HG03565 (cell line): ENCODE measurements around the gene IL12RB1.
"Not testable (repeated sequence)": the region's sequence is repeated elsewhere in the genome, so short reads cannot be mapped to it uniquely, and the experiment has no call there.

Experiments
- ATAC-seq: cut with Tn5 transposase; IDR thresholded peaks from one replicate; pipeline ENCODE4 v1.9.1; 2021; ENCODE audit warnings: mild to moderate bottlenecking, moderate library complexity; ENCODE audit not compliant: unreplicated experiment

Gene IL12RB1

DNA sequence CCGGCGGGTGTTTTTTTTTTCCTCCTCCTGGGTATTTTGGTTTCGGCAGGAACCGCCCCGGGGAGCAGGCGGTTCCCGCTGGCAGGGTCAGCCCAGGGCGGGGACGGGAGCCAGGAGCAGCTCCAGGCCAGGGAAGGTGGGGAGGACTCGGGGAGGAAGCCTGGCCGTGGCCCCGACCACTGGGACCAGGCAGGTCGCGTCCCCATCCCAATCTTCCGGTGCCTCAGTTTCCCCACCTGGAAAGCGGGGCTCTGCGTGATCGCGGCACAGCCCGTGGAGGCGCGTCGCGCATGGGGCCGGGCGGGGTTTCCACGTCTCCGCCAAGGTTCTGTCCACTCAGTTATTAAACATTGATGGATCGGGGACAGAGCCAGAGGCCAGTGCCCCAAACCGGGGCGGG, 34.8 kb downstream of the IL12RB1 start:
- ATAC-seq: no peak

DNA sequence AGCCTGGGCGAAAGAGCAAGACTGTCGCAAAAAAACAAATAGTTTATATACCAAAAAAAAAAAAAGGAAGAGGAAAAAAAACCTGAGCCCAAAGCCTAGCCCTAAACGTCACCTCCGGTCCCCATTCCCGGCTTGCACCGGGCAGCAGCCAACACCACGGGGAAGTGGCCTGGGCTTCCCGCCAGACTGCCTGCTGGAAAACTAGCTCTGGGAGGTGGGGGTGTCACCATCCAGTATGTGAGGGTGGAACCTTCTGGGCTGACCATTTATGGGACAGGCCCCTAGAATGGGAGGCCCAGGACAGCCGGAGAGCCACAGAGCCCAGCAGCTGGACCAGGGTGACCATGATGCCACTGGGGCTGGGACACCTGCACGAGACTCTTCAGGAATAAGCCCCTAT, 37.3 kb downstream of the IL12RB1 start:
- no peak for ATAC-seq

DNA sequence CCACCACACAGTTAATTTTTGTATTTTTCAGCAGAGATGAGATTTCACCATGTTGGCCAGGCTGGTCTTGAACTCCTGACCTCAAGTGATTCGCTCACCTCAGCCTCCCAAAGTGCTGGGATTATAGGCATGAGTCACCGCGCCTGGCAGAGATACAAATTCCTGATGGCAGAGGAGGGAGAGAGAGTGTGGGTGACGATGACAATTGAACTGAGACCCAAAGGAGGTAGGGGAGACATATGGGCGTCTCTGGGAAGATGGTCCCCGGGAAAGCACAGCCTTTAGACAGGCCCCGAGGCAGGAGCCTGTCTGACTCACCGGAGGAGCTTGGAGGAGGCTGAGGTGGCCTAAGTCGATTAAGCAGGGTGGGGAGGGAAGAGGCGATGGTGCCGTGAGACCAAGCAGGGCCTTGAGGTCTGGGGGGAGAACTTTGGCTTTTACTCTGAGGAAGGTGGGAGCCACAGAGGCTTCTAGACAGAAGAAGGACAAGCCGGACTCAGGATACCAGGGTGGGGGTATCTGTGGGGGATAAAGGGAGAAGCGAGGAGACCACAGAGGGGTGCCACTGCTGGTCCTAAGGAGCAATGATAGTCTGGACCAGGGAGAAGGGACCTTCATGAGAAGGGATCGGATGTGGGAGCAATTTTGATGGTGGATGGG, 40.5 kb downstream of the IL12RB1 start:
- ATAC-seq: no peak

DNA sequence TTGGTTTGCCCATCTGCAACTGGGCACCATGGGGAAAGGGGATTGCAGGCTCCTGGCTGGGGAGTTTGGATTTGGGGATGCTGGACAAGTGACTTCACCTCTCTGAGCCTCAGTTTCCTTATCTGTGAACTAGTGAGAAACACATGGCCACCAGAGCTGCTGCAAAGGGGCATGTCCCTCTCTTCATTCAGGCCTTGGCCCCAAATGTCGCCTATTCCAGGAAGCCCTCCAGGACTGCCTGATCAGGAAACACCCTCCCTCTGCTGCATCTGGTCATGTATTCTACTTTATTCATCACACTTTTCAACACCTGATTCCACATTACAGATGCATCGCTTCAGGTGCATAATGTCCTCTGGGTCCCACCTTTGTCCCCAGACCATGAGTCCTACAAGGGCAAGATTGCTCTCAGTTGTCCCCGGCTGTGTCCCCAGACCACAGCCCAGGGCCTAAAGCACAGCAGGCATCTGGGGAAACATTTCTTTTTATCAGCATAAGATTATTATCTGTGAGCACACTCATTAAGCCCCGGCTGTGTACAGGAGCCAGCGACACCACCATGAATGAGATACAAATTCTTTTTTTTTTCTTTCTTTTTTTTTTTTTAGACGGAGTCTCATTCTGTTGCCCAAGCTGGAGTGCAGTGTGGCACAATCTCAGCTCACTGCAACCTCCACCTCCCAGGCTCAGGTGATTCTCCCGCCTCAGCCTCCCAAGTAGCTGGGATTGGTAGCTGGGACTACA, 41.3 kb downstream of the IL12RB1 start:
- ATAC-seq: no peak

DNA sequence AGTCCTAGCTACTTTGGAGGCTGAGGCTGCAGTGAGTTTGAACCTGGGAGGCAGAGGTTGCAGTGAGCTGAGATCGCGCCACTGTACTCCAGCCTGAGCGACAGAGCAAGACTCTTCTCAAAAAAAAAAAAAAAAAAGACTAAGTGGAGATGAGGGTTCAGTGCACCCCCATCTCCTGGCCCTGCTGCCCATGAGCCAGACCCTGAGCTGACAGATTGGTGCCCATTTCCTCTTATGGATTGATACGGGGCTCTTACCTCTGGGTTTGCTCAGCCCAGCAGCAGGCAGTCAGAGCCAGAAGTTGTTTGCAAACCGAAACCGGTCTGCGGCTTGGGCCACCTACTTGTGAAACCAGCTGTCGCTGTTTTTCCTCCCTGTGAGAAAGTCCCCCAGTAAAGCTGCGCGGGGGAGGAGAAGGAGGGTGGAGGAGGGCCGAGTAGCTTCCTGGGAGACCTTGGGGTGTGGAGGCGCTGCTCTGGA, 41.9 kb downstream of the IL12RB1 start:
- peak; percentile 90 for ATAC-seq

DNA sequence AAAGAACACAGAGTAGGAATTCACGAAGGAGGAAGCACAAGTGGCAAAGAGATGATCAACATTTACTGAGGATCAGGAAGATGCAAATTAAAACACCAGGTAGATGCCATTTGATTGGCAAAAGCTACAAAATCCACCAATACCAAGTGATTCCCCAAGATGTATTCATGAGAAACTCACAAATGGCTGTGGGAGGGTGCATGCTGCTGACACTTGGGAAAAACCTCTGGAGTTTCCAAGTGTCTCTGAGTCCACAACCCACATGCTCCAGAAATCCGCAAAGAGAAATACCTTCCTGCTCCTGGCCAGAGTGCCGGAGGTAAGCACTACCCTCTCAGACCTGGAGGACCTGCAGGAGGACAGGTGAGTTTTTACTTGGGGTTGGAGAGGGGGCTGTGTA, 43.1 kb downstream of the IL12RB1 start:
- ATAC-seq: no peak

DNA sequence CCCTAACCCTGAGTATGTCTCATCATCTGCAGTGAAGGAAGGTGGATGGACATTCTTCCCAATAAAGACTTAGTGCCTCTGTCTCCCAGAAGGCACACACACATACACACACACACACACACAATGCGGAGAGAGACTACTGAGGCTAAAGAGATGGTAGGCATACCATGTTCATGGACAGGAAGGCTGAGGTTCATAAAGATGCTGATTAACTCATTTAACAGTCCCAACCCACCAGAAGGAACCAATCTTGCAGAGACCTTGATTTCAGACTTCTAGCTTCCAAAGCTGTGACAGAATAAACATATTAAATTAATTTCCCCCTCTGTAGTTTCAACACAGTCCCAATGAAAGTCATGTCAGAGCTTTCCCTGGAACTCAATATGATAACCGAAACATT, 45.7 kb downstream of the IL12RB1 start:
- no peak for ATAC-seq

DNA sequence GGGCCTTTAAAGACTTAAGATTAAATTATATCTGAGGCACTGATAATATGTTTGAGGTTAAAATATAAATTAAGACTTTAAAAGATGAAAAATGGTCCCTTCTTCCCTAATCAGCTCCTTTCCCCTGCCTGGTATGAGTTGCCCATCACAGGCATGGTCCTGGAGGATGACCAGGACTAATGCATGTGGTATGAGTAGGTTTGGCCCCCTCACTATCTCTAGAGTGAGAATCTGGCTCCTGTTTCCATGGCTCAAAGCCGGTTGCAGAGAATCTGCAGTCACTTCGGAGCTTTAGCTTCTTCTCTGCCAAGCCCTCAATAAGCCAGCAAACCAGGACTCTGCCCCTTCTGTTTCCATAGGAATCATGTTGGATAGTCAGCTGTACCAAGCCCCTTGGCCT, 54.6 kb downstream of the IL12RB1 start:
- not testable (repeated sequence) for ATAC-seq

DNA sequence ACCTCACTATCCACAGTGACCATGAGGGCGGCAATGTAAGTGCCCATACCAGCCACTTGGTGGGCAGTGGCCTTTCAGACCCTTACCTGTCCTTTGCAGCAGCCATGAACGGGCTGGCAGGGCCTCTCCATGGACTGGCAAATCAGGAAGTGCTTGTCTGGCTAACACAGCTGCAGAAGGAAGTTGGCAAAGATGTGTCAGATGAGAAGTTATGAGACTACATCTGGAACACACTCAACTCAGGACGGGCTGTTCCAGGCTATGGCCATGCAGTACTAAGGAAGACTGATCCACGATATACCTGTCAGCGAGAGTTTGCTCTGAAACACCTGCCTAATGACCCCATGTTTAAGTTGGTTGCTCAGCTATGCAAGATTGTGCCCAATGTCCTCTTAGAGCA, 55.3 kb downstream of the IL12RB1 start:
- ATAC-seq: not testable (repeated sequence)

DNA sequence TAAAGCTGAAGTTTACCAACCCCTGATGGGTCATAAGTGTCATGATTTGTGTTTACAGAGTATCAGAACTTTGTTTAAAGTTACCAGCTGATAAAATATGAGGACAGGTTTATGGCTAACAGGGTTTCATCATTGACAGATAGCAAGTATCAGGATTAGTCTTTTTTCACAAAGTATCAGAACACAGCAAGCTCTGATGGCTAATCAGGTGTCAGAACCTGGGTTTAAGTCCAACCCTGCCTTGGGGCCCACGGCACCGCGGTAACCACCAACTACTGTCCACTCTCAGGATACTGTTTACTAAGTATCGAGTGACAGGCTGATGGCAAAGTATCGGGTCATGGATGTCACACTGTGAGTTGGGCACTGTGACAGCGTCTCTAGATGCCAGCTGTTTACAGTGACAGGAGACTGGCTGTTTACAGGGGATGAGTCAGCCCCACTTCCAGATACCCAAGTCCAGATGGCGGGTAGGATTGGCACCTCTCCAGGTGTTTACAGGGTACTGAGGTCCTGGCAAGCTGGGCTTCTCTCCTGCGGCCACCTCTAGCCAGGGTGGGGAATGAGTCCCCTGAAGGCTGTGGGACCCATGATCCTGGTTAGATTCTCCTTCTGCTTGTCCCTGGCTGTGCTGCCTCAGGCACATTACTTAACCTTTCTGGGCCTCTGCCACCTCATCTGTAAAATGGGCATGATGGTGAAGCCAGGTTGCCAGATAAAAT, 57.0 kb downstream of the IL12RB1 start:
- ATAC-seq: no peak

DNA sequence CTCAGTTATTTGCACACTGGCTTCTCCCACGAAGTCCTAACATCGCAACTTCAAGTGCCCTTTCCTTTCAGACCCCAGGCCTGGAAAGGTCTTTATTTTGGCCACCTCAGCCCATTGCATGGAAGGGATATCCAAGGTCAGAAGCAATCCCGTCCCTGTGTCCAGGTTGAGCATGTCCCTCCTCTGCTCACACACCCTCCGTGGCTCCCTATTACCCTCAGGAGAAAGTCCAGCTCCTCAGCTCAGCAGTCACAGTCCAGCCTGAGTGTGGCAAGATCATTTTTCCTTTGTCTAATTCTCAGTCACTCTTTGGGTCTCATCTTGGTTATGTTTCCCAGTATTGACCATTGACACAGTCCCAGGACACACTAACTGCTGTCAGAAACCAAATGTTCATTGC, 59.6 kb downstream of the IL12RB1 start:
- ATAC-seq: no peak

DNA sequence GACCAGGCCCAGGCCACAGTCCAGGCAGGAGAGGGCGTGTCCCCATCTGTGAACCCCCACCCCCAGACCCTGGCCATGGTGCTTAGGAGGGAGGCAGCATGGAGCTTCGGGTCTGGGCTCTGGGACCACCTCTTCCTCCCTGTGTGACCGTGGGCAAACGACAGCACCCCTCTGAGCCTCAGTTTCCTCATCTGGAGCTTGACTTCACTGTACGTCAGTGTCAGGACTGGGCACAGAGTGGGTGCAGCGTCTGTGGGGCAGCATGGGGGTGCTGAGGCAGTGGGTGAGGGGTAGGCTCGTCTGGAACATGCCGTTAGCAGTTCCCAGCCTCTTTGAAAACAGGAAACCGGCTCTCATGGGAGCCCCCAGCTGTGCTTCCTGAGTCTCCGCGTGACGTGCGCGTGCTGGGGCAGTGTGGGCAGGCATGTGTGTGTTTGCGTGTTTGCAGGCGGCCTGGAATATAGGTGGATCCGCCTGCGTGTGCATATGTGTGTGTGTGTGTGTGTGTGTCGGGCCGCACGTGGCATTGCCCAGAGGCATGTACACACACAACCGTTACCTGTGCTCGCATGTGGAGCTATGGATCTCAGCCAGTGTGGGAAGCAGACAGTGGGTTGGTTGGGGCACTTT, 63.0 kb downstream of the IL12RB1 start:
- ATAC-seq: no peak

DNA sequence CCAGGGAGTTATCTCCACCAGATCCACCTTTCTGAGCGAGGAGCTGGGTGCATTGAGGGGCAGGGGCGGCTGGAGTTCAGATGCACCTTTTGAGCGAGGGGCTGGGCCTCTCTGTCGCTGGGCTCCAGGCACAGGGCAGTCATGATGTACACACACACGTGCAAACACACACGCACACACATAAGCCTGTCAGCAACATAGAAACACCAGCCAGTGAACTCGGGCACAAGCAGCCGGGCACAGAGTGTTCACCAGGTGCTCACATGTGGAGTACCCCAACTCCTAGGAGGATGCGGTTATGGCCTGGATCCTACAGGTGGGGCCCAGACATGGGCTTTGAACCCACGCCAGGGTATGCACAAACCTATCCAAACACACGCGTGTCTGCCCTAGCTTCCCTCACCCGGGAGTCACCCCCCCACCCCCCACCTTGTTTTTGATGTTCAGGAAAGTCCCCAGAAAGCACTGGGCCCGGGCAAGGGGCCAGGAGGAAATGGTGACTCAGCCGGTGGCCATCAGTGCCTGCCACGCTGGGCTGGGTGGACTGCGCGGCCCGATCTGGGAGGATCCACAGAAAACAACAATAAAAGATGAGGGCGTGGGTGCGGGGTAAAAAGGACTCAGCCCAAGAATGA, 65.5 kb downstream of the IL12RB1 start:
- no peak for ATAC-seq

DNA sequence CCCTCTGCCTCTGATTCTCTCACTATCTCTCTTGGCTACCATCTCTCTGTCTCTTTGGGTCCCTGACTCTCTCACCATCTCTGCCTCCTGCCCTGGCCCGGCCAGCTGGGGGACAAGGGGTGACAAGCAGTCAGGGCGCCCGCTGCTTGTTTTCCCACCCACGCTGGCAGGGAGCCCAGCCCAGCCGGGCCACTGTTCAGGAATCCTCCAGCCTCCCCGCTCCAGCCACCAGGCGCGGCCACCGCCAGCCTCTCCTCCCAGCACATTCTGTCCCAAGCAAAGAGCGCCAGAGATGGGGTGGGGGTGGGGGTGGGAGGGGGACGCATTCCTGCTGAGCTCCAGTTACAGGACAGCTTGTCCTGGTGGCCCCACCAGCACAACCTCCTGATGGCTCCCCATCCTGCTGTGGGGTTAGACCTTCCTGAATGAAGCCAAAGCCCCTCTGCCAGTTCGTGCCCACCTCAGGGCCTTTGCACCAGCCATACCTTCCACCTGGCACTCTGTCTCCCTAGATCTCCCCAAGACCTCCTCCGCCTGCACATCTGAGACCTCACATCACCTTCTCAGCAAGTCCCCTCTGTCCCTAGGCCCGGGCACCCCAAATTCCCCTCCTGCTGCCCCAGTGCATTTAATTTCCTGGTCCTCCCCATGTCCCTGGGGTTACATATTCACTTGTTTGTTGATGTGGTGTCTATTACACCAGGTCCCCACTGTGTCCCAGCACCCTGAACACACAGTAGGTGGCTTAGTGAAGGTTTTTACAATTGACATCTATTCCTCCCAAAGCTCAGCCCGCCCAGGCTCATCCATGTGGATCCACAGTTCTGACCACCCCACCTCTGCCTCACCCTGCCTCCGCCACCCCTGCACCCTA, 66.3 kb downstream of the IL12RB1 start:
- ATAC-seq: no peak

DNA sequence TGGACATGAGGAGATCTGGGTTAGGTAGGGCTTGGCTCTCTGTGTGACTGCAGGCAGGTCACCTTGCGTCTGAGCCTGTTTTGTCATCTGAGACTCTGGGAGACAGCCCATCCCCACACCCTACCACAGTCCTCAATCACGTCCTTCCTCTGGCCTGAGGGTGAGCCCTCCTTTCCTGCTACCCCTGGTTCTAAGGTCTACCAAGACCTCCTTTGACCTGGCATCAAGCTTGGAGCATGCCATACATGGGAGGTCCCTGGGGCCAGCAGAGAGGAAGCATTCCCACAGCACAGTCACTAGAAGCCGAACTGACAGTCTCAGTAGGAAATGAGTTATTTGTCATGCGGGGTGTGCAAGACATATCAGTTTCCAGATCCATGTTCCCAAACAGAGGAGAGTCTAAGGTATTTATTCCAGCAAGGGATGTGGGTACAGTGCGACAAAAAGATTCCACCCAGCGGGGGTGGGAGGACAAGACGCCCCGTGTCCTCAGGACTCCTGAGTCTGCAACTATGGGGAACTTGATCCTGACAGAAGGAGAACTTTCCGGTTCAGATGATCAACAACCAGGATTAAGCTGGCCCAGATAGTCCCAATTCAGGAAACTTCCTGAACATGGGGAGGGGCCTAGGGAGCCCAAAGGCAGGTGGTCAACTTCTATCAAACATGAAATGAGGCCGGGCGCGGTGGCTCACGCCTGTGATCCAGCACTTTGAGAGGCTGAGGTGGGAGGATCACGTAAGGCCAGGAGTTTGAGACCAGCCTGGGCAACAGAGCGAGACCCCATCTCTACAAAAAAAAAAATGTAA, 69.3 kb downstream of the IL12RB1 start:
- ATAC-seq: no peak

DNA sequence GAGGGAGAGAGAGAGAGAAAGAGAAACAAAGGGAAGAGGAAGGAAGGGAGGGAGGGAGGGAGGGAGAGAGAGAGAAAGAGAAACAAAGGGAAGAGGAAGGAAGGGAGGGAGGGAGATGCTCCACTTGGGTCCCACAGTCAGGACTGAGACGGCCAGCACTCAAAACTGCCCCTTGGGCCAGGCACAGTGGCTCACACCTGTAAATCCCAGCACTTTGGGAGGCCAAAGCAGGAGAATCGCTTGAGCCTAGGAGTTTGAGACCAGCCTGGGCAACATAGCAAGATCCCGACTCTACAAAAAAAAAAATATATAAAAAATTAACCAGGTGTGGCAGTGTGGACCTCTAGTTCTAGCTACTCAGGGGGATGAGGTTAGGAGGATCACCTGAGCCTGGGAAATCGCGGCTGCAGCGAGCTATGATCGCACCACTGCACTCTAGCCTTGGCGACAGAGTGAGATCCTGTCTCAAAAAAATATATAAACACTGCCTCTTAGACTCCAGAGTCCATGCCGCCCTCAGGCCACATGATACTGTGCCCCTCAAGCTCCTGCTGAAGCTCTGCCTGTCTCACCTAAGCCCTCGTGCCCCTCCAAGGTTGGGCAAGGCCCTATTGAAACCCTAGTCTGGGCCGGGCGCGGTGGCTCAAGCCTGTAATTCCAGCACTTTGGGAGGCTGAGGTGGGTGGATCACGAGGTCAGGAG, 70.4 kb downstream of the IL12RB1 start:
- ATAC-seq: no peak

DNA sequence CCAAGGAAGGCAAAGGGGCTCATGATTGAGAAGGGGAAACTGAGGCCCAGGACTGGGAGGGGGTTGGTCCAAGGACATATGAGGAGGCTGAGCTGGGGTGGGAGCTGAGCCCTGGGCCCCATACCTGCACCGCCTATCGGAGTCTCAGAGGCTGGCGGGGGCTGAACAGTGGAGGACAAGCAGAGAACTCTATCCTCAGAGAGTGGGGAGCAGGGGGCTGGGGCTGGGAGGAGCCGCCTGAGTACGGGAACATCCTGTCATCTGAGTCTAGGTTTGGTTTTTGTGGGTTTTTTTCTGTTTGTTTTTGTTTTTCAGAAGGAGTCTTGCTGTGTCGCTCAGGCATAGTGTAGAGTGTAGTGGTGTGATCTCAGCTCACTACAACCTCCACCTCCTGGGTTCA, 72.5 kb downstream of the IL12RB1 start:
- ATAC-seq: no peak
